HepG2 (cell line): Measurements from ENCODE around the gene SPAG5. TPM values are rescaled to one million over a fixed set of nuclear protein-coding genes. Genes with fewer than 3 reads are reported as not detected.

Experiments used
- ATAC-seq: fragments of 200-7000 bp; cut with Tn5 transposase; 3 replicates; pipeline ENCODE4 v1.9.1; 2020; ENCODE audit warnings: mild to moderate bottlenecking, moderate library complexity
- BruUV-seq: library from RNA; stranded (reverse); fragments of 400-500 nt; replicated peaks from 2 replicates; lab custom pipeline; 2021; lab: Mats Ljungman, UMichigan
- CTCF ChIA-PET: fragments of 300-600 bp; formaldehyde crosslinking; extraction: SDS; loops from one replicate; lab custom pipeline; 2021; ENCODE audit warnings: low total read pairs, inconsistent platforms, low intra/inter-chr PET ratio; lab: Yijun Ruan, JAX
- POLR2A ChIA-PET: fragments of 350-600 bp; sonication (Branson Sonifier 250); formaldehyde crosslinking; loops from one replicate; lab custom pipeline; 2020; ENCODE audit warnings: antibody characterized with exemption, inconsistent platforms; lab: Yijun Ruan, JAX
- DNase-seq: peaks from one replicate; pipeline ENCODE4 v3.0.0-alpha.2; 2015; ENCODE audit warnings: low spot score
- FAIRE-seq: peaks from 3 replicates; lab custom pipeline; 2011; peaks lifted over from hg19 to GRCh38; lab: Jason Lieb, UNC
- H2AFZ ChIP-seq: one replicate; pipeline ENCODE4 v1.6.1; 2011; ENCODE audit warnings: low read length, inconsistent platforms
- H3K27ac ChIP-seq: fragments of 300-600 bp; 3 replicates; pipeline ENCODE4 v1.8.0; 2011; ENCODE audit warnings: mixed run types, mild to moderate bottlenecking, mixed read lengths, low read length, inconsistent platforms; ENCODE audit not compliant: insufficient read depth; ENCODE audit errors: extremely low read length
- H3K27me3 ChIP-seq, 2 experiments: fragments of 200-600 bp in 1 of 2; 2 replicates in 1 of 2; 3 replicates in 1 of 2; pipeline versions ENCODE4 v1.6.0 to v1.8.0; 2011; ENCODE audit warnings: low read length in 2 of 2, mild to moderate bottlenecking in 2 of 2, moderate library complexity in 2 of 2, inconsistent platforms in 1 of 2; ENCODE audit not compliant: insufficient read depth in 2 of 2, control insufficient read depth in 1 of 2
- H3K36me3 ChIP-seq, 2 experiments: fragments of 200-600 bp in 1 of 2; replicated peaks in 1 of 2; 2 replicates in 1 of 2; 3 replicates in 1 of 2; pipeline versions ENCODE4 v1.5.1 to v1.8.0; 2011; ENCODE audit warnings: low read length in 2 of 2, inconsistent platforms in 1 of 2; ENCODE audit not compliant: insufficient read depth in 2 of 2, control insufficient read depth in 1 of 2
- H3K4me1 ChIP-seq: 2 replicates; pipeline ENCODE4 v1.5.1; 2012; ENCODE audit warnings: low read length, inconsistent platforms; ENCODE audit not compliant: insufficient read depth
- H3K4me2 ChIP-seq: 2 replicates; pipeline ENCODE4 v1.6.0; 2011; ENCODE audit warnings: low read depth, low read length, inconsistent platforms
- H3K4me3 ChIP-seq, 3 experiments: fragments of 200-600 bp in 1 of 3; sonication (generic), shearing (Covaris generic) in 1 of 3; replicated peaks in 1 of 3; 2 replicates each; pipeline ENCODE4 v1.5.1; 2011 to 2016; ENCODE audit warnings: low read length in 3 of 3, inconsistent platforms in 2 of 3, low read depth in 2 of 3, mild to moderate bottlenecking in 2 of 3, control low read depth in 1 of 3, mixed read lengths in 1 of 3; ENCODE audit not compliant: insufficient read depth in 1 of 3
- H3K79me2 ChIP-seq: one replicate; pipeline ENCODE4 v1.6.1; 2011; ENCODE audit warnings: low read length, inconsistent platforms; ENCODE audit not compliant: insufficient read depth
- H3K9ac ChIP-seq: 2 replicates; pipeline ENCODE4 v1.6.0; 2011; ENCODE audit warnings: mild to moderate bottlenecking, low read depth, low read length, inconsistent platforms; ENCODE audit not compliant: insufficient read depth
- H3K9me3 ChIP-seq: 2 replicates; pipeline ENCODE4 v1.5.1; 2012; ENCODE audit warnings: mild to moderate bottlenecking, low read length
- H4K20me1 ChIP-seq: 2 replicates; pipeline ENCODE4 v1.6.0; 2011; ENCODE audit warnings: inconsistent platforms, mild to moderate bottlenecking, low read length, moderate library complexity; ENCODE audit not compliant: insufficient read depth
- ARNTL ChIP-seq: sonication (generic); formaldehyde crosslinking; IDR thresholded peaks from 2 replicates; pipeline ENCODE4 v1.4.0; 2020; ENCODE audit warnings: mild to moderate bottlenecking, missing genetic modification reagents
- RAD51 ChIP-seq: fragments of 450-650 bp; IDR thresholded peaks from 2 replicates; pipeline ENCODE4 v1.6.1; 2016; ENCODE audit warnings: borderline replicate concordance
- ZBTB38 ChIP-seq: sonication (generic); formaldehyde crosslinking; IDR thresholded peaks from 2 replicates; pipeline ENCODE4 v1.5.1; 2020; ENCODE audit warnings: mild to moderate bottlenecking, missing genetic modification reagents
- ZNF143 ChIP-seq: sonication (generic); formaldehyde crosslinking; IDR thresholded peaks from 2 replicates; pipeline ENCODE4 v1.4.0; 2020; ENCODE audit warnings: missing genetic modification reagents
- ZNF501 ChIP-seq: sonication (generic); formaldehyde crosslinking; IDR thresholded peaks from 2 replicates; pipeline ENCODE4 v1.5.1; 2020; ENCODE audit warnings: mild to moderate bottlenecking, moderate library complexity, missing genetic modification reagents
- ZNF558 ChIP-seq: sonication (generic); formaldehyde crosslinking; IDR thresholded peaks from 2 replicates; pipeline ENCODE4 v1.9.0; 2022; ENCODE audit warnings: mild to moderate bottlenecking, missing genetic modification reagents, borderline replicate concordance
- ZNF777 ChIP-seq: sonication (generic); formaldehyde crosslinking; IDR thresholded peaks from 2 replicates; pipeline ENCODE4 v1.4.0; 2020; ENCODE audit warnings: missing genetic modification reagents
- WGBS: methylation state at CpG from one replicate; pipeline ENCODE4 v1.1.6; 2017; ENCODE audit warnings: low lambda C conversion rate; 5-methylcytosine and 5-hydroxymethylcytosine counted together
- in situ Hi-C: cut with HindIII; loops from 2 replicates; pipeline ENCODE4 v1.10.0; 2017; ENCODE audit warnings: low pct_unique_long_range_greater_than_20kb; ENCODE audit not compliant: extremely low pct_ligation_motif_present
- intact Hi-C: fragments of 100-400 bp; cut with micrococcal nuclease; formaldehyde crosslinking; loops from one replicate; pipeline ENCODE4 v1.10.0; 2022; ENCODE audit not compliant: unreplicated experiment
- polyA plus RNA-seq, 8 experiments: library from polyadenylated mRNA; depleted of rRNA in 3 of 8; stranded (reverse) in 7 of 8; unstranded in 1 of 8; fragments of >200 nt; fragmentation: Illumina TruSeq in 4 of 8; extraction: Trizol in 4 of 8; gene quantifications; 2 replicates each; pipeline versions ENCODE4 v1.2.1 to v1.2.3, GENCODE V29; 2011 to 2016; ENCODE audit warnings: low read depth in 4 of 8, missing spikeins in 1 of 8, mixed read lengths in 1 of 8; ENCODE audit not compliant: insufficient read depth in 1 of 8
- total RNA-seq, 5 experiments: library from RNA; depleted of rRNA; stranded (reverse); fragments of >200 nt; fragmentation: Illumina TruSeq; extraction: Trizol; gene quantifications; 2 replicates each; pipeline ENCODE4 v1.2.3, GENCODE V29; 2016; ENCODE audit warnings: low read depth in 1 of 5
- TF ChIP-seq, protein P1 (sequence below): IDR thresholded peaks from 2 replicates; pipeline ENCODE4 v1.6.1; 2016; ENCODE audit warnings: low read depth, borderline replicate concordance
- TF ChIP-seq, protein P2 (sequence below): sonication (generic); formaldehyde crosslinking; IDR thresholded peaks from 2 replicates; pipeline ENCODE4 v1.4.0; 2020; ENCODE audit warnings: missing genetic modification reagents, borderline replicate concordance
- TF ChIP-seq, protein P3 (sequence below): sonication (generic); formaldehyde crosslinking; IDR thresholded peaks from 2 replicates; pipeline ENCODE4 v1.5.0; 2020; ENCODE audit warnings: mild to moderate bottlenecking, missing genetic modification reagents

SPAG5 gene
- total and polyA plus RNA-seq, 2 of the 13 experiments (the other 11 are each of a cell fraction or from before 2014, with no cell fraction given): 41.4 to 98.0 TPM

DNA sequence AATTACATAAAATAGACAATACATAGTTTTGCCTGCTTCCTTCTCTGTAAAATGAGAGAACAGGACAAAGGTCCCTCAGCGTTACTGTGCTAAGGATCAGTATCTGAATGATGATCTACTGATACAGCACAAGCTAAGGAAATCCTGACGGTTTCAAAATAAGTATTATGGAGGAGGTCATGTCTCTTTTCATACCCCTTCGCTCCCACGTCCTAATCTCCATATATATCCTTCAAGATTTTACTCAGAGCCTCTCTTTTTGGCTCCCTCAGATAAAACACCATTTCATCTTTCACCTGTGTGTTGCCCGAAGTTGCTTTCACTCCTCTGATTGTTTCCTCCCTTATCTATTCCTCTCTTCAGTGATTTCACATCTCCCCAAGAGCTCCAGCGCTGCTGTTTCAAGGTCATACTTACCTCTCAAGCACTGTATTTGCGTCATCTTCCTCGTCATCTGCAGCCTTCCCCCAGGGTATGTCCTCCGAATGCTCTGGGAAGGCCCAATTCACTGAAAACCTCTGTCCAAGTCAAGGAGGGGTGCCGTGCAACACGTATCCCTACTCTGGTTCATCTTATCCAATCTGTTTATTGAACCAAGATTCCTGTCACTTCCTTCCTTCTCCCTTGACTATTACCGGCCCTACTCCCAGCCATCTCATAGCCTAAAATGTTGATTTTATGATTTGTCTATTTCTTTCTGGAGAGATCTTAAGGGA is 47.4 kb upstream of the SPAG5 start:
- Histone ChIP-seq H3K79me2 (peaks cover 21% of the 10 kb centered on the region), H2AFZ (no peak overlapping the region), H3K27me3 (no peaks in the 10 kb centered on the region; a peak in 1 of 5 replicates), H3K4me1 (peaks cover 52% of the 10 kb centered on the region)
- no TSS peak for BruUV-seq
- ChIA-PET POLR2A (interaction anchor here (0.7 to 6.9 kb wide), 13 partner anchors 11 to 482 kb away, joined by 3 to 69 read pairs (median 8); partner anchors contain the start of genes ALDOC, NEK8, PIGS and RPL23A), CTCF (interaction anchor here (1.2 to 1.9 kb wide), 2 partner anchors 30 to 101 kb away, joined by 4 to 20 read pairs; no protein-coding TSS in a partner anchor)
- 85% methylated on average over 12 of the region's 12 CpGs for WGBS
- no peak for FAIRE-seq
- TF ChIP-seq ARNTL: peak; percentile 42; the same call in 1 of the 2 replicates
- TF ChIP-seq ZBTB38: 0 out of 2 replicates have a peak, but pooled peaks have one; percentile 26
- TF ChIP-seq ZNF143 (CRISPR knock-in tag): no peak
- TF ChIP-seq, all 625 proteins: peak for 2
- H3K9me3 ChIP-seq: no peaks in the 10 kb centered on the region
- intact Hi-C loops (loop anchor here (5.0 kb wide), 1 partner anchor 76 kb away; no protein-coding TSS in a partner anchor), in situ Hi-C loops (loop anchor here (5.0 to 25.0 kb wide), 2 partner anchors 71 to 241 kb away; partner anchors contain the start of genes FLOT2, RAB34 and RPL23A)
- no peak overlapping the region for H3K9ac ChIP-seq
- no peaks in the 10 kb centered on the region for H4K20me1 ChIP-seq
- ATAC-seq: no peak
- peak overlapping the region; percentile 67 for H3K4me2 ChIP-seq
- H3K36me3 ChIP-seq: peaks cover 2 to 27% of the 10 kb centered on the region in 2 experiments; a peak in 4 of 5 replicates
- peak overlapping the region; percentile 68 for H3K27ac ChIP-seq
- H3K4me3 ChIP-seq: peak overlapping the region in 1 of 3 experiments; percentile 95; a peak in 1 of 6 replicates
- DNase-seq: no peak

DNA sequence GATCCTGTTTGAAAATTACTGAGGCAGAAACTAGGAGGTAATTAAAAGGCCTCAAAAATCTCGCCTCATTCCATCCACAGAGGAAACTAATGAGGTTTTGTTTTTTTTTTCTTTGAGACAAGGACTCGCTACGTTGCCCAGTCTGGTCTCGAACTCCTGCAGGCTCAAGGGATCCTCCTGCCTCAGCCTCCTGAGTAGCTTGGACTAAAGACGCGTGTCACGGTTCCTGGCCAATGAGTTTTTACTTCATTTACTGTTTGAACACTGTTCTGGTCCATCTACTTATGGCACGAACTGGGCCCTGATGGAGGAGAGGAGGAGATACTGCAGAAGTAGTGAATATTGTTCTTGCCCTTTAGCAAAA is 46.7 kb upstream of the SPAG5 start:
- Histone ChIP-seq H4K20me1 (no peaks in the 10 kb centered on the region), H3K4me1 (peaks cover 54% of the 10 kb centered on the region), H3K9ac (peak overlapping the region; percentile 81), H3K4me2 (peak overlapping the region; percentile 67), H3K27me3 (no peaks in the 10 kb centered on the region; a peak in 1 of 5 replicates), H3K36me3 (peaks cover 3 to 32% of the 10 kb centered on the region in 2 experiments; a peak in 4 of 5 replicates), H3K4me3 (peak overlapping the region; percentile 52 to 95 (median 66); a peak in 5 of 6 replicates), H3K27ac (peak overlapping the region; percentile 68), H3K9me3 (no peaks in the 10 kb centered on the region), H2AFZ (no peak overlapping the region), H3K79me2 (peaks cover 21% of the 10 kb centered on the region)
- no peak for FAIRE-seq
- ChIA-PET POLR2A (interaction anchor here (0.6 to 6.9 kb wide), 20 partner anchors 12 to 482 kb away, joined by 3 to 69 read pairs (median 4); partner anchors contain the start of genes NEK8, PIGS, PROCA1 and RPL23A), CTCF (interaction anchor here (1.0 kb wide), 1 partner anchor 104 kb away, joined by 3 read pairs; no protein-coding TSS in a partner anchor)
- intact Hi-C loops (loop anchor here (5.0 kb wide), 1 partner anchor 77 kb away; no protein-coding TSS in a partner anchor), in situ Hi-C loops (loop anchor here (5.0 to 25.0 kb wide), 2 partner anchors 72 to 242 kb away; partner anchors contain the start of genes FLOT2, RAB34 and RPL23A)
- no peak for DNase-seq
- WGBS: 45% methylated on average over 8 of the region's 8 CpGs
- TSS peak; percentile 98 for BruUV-seq
- ATAC-seq: no peak
- no peak for TF ChIP-seq RAD51
- TF ChIP-seq ZNF501 (CRISPR knock-in tag): peak; percentile 2; the same call in 1 of the 2 replicates
- TF ChIP-seq, protein P1, sequence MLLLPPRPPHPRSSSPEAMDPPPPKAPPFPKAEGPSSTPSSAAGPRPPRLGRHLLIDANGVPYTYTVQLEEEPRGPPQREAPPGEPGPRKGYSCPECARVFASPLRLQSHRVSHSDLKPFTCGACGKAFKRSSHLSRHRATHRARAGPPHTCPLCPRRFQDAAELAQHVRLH (CRISPR knock-in tag): no peak
- no peak for TF ChIP-seq ZNF777 (CRISPR knock-in tag)
- no peak for TF ChIP-seq ZNF558 (CRISPR knock-in tag)
- TF ChIP-seq, protein P2, sequence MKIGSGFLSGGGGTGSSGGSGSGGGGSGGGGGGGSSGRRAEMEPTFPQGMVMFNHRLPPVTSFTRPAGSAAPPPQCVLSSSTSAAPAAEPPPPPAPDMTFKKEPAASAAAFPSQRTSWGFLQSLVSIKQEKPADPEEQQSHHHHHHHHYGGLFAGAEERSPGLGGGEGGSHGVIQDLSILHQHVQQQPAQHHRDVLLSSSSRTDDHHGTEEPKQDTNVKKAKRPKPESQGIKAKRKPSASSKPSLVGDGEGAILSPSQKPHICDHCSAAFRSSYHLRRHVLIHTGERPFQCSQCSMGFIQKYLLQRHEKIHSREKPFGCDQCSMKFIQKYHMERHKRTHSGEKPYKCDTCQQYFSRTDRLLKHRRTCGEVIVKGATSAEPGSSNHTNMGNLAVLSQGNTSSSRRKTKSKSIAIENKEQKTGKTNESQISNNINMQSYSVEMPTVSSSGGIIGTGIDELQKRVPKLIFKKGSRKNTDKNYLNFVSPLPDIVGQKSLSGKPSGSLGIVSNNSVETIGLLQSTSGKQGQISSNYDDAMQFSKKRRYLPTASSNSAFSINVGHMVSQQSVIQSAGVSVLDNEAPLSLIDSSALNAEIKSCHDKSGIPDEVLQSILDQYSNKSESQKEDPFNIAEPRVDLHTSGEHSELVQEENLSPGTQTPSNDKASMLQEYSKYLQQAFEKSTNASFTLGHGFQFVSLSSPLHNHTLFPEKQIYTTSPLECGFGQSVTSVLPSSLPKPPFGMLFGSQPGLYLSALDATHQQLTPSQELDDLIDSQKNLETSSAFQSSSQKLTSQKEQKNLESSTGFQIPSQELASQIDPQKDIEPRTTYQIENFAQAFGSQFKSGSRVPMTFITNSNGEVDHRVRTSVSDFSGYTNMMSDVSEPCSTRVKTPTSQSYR (CRISPR knock-in tag): no peak
- TF ChIP-seq, protein P3, sequence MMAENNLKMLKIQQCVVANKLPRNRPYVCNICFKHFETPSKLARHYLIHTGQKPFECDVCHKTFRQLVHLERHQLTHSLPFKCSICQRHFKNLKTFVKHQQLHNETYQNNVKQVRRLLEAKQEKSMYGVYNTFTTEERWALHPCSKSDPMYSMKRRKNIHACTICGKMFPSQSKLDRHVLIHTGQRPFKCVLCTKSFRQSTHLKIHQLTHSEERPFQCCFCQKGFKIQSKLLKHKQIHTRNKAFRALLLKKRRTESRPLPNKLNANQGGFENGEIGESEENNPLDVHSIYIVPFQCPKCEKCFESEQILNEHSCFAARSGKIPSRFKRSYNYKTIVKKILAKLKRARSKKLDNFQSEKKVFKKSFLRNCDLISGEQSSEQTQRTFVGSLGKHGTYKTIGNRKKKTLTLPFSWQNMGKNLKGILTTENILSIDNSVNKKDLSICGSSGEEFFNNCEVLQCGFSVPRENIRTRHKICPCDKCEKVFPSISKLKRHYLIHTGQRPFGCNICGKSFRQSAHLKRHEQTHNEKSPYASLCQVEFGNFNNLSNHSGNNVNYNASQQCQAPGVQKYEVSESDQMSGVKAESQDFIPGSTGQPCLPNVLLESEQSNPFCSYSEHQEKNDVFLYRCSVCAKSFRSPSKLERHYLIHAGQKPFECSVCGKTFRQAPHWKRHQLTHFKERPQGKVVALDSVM: peak; percentile 92
